AG04450 (cell line): ENCODE data around the gene LRP1B. TPM values are rescaled to one million over a fixed set of nuclear protein-coding genes. Genes with fewer than 3 reads are reported as not detected.

Experiments
- CTCF ChIA-PET: fragments of 300-600, 350-600 bp; formaldehyde crosslinking; extraction: SDS; loops from one replicate; lab custom pipeline; 2022; ENCODE audit warnings: antibody characterized with exemption, inconsistent platforms; lab: Charles Lee
- POLR2A ChIA-PET: fragments of 350-600 bp; formaldehyde crosslinking; extraction: SDS; loops from one replicate; lab custom pipeline; 2021; ENCODE audit warnings: antibody characterized with exemption, inconsistent platforms; lab: Yijun Ruan, JAX
- DNase-seq: peaks from one replicate; pipeline ENCODE4 v3.0.0-alpha.2; 2011; ENCODE audit warnings: low read depth, low spot score
- H3K27ac ChIP-seq: one replicate; pipeline ENCODE4 v1.5.1; 2012; ENCODE audit warnings: low read depth, low read length, control low read depth
- H3K27me3 ChIP-seq: one replicate; pipeline ENCODE4 v1.6.0; 2012; ENCODE audit warnings: low read length; ENCODE audit not compliant: control insufficient read depth, insufficient read depth
- H3K4me3 ChIP-seq: 2 replicates; pipeline ENCODE4 v1.5.1; 2011; ENCODE audit warnings: mild to moderate bottlenecking, low read depth, low read length, control low read depth
- H3K9me3 ChIP-seq: 2 replicates; pipeline ENCODE4 v1.5.1; 2012; ENCODE audit warnings: low read length; ENCODE audit not compliant: control insufficient read depth, insufficient read depth
- polyA plus RNA-seq: library from polyadenylated mRNA; depleted of rRNA; stranded (reverse); fragments of >200 nt; gene quantifications from 2 replicates; pipeline ENCODE4 v1.2.3, GENCODE V29; 2011
- TF ChIP-seq, protein P1 (sequence below): IDR thresholded peaks from 2 replicates; pipeline ENCODE4 v1.5.1; 2011; ENCODE audit warnings: low read depth, low read length, control low read depth, inconsistent platforms

Gene LRP1B
- polyA plus RNA-seq, 1 experiment: 0.15 TPM

DNA sequence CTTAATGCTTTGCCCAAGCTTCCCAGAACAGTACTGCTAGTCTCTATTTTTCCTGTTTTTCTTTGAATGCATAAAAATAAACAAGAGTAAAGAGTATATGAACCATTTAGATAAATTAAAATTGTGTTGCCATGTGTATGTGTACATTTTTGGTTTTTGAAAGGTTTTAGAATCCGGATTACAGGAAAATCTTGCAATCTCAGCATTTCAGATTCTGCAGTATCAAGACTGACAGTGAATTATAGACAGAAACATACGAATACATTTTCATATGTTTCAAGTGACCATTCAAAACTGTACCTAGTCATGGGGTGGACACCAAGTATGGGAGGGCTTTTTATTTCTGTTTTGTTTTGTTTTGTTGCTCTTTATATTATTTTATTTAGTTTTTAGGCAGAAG is 604.1 kb downstream of the LRP1B start:
- DNase-seq: no peak
- H3K4me3 ChIP-seq: no peak overlapping the region
- H3K9me3 ChIP-seq: no peaks in the 10 kb centered on the region
- no peaks in the 10 kb centered on the region for H3K27me3 ChIP-seq
- POLR2A ChIA-PET: no interaction called here
- CTCF ChIA-PET: interaction anchor here (1.5 kb wide), 1 partner anchor 28 kb away, joined by 3 read pairs; no protein-coding TSS in a partner anchor
- no peak overlapping the region for H3K27ac ChIP-seq
- TF ChIP-seq, protein P1, sequence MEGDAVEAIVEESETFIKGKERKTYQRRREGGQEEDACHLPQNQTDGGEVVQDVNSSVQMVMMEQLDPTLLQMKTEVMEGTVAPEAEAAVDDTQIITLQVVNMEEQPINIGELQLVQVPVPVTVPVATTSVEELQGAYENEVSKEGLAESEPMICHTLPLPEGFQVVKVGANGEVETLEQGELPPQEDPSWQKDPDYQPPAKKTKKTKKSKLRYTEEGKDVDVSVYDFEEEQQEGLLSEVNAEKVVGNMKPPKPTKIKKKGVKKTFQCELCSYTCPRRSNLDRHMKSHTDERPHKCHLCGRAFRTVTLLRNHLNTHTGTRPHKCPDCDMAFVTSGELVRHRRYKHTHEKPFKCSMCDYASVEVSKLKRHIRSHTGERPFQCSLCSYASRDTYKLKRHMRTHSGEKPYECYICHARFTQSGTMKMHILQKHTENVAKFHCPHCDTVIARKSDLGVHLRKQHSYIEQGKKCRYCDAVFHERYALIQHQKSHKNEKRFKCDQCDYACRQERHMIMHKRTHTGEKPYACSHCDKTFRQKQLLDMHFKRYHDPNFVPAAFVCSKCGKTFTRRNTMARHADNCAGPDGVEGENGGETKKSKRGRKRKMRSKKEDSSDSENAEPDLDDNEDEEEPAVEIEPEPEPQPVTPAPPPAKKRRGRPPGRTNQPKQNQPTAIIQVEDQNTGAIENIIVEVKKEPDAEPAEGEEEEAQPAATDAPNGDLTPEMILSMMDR: no peak

DNA sequence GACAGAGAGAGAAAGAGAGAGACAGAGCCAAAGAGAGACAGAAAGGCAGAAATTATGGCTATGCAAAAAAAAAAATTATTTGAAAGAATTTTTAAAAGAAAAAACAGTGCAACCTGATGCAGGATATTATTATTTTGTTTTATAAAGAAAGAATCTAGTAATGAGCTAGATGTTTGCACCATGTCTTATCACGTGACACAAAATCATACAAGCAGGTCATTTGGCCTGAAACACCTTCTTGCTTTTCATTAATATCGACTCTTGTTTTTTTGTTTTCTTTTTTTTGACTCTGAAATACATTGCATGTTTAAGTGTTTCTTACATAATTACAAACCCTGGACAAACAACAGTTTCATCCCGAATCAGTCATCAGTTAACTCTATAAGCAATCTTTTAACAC is 606.0 kb downstream of the LRP1B start:
- ChIA-PET CTCF (no interaction called here), POLR2A (no interaction called here)
- H3K4me3 ChIP-seq: no peak overlapping the region
- no peaks in the 10 kb centered on the region for H3K9me3 ChIP-seq
- H3K27ac ChIP-seq: no peak overlapping the region
- TF ChIP-seq, protein P1: no peak
- no peak for DNase-seq
- no peaks in the 10 kb centered on the region for H3K27me3 ChIP-seq

DNA sequence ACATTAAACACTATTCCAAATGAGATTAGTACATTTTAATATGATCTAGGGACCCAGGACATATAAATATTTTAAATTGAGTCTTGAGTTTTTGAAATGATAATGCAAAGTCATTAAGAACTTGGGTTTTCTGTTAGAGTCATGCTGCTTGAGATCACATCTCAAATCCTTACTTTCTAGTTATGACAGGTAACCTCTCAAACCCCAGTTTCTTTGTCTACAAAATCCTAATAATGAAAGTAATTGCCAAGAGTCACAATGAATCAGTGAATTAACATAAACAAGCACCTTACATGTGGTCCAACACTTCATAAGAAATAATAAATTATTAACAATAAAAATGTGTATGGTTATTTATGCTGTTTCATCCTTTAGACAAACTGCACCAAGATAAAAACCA is 607.6 kb downstream of the LRP1B start:
- TF ChIP-seq, protein P1: no peak
- CTCF ChIA-PET: no interaction called here
- no peak overlapping the region for H3K4me3 ChIP-seq
- POLR2A ChIA-PET: no interaction called here
- H3K9me3 ChIP-seq: no peaks in the 10 kb centered on the region
- no peaks in the 10 kb centered on the region for H3K27me3 ChIP-seq
- no peak for DNase-seq
- no peak overlapping the region for H3K27ac ChIP-seq

DNA sequence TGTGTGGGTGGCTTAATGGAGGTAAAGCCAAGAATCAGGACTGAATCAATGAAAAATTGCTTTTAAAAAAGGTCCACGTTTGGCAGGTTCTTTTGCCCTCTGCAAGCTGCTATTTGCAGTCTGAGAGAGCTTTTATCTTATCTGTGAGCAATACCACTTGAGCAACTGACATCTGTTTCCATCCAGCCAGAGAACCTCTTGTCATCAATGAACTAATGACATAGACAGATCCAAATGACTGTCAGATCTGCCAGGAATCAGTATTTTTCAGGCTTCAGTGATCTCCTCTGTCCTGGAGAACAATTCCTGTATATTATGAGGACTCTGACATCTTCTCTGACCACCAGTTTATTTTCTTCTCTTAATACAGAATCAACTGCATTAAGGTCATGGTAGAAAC is 608.1 kb downstream of the LRP1B start:
- TF ChIP-seq, protein P1: no peak
- CTCF ChIA-PET: no interaction called here
- Histone ChIP-seq H3K4me3 (no peak overlapping the region), H3K27ac (no peak overlapping the region), H3K27me3 (no peaks in the 10 kb centered on the region), H3K9me3 (no peaks in the 10 kb centered on the region)
- no peak for DNase-seq
- POLR2A ChIA-PET: no interaction called here

DNA sequence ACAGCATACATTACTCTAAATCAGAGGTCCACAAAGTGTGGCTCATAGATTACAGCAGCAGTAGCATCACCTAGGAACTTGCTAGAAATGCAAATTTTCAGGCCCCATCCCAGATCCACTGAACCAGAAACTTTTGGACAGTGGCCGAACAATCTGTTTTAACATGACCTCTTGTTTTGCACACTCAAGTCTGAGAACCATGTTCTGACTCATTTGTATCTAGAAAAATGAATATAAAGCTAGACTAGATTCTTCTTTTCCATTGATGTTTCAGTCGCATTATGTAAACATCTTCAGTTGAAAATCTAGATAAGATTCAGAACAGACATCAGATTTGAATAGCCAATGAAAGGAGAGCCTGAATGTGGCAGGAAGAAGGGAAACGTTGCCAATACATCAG is 608.8 kb downstream of the LRP1B start:
- TF ChIP-seq, protein P1: no peak
- DNase-seq: no peak
- POLR2A ChIA-PET: no interaction called here

More for the DNA sequence above, 608.8 kb downstream of the LRP1B start:
- H3K27ac ChIP-seq: no peak overlapping the region
- H3K9me3 ChIP-seq: no peaks in the 10 kb centered on the region
- CTCF ChIA-PET: no interaction called here
- H3K27me3 ChIP-seq: no peaks in the 10 kb centered on the region
- no peak overlapping the region for H3K4me3 ChIP-seq
